NT2/D1 (cell line): ENCODE results near the gene AMPH.

ENCODE experiments used
- DNase-seq: peaks from one replicate; pipeline ENCODE4 v3.0.0-alpha.2; 2011; ENCODE audit warnings: low read depth, low spot score
- H3K27me3 ChIP-seq: 2 replicates; pipeline ENCODE4 v1.6.0; 2011; ENCODE audit warnings: mild to moderate bottlenecking; ENCODE audit not compliant: insufficient read length, insufficient read depth
- H3K36me3 ChIP-seq: 2 replicates; pipeline ENCODE4 v1.6.1; 2011; ENCODE audit warnings: mild to moderate bottlenecking, low read length, mixed read lengths; ENCODE audit not compliant: insufficient read depth, insufficient read length
- H3K4me1 ChIP-seq: 2 replicates; pipeline ENCODE4 v1.5.1; 2011; ENCODE audit not compliant: insufficient read depth, insufficient read length
- H3K4me3 ChIP-seq: 2 replicates; pipeline ENCODE4 v1.5.1; 2011; ENCODE audit warnings: low read depth; ENCODE audit not compliant: insufficient read length
- H3K9ac ChIP-seq: 2 replicates; pipeline ENCODE4 v1.6.0; 2011; ENCODE audit warnings: low read depth; ENCODE audit not compliant: insufficient read length
- H3K9me3 ChIP-seq: 2 replicates; pipeline ENCODE4 v1.5.1; 2011; ENCODE audit warnings: mild to moderate bottlenecking, low read length; ENCODE audit not compliant: insufficient read depth
- SUZ12 ChIP-seq: IDR thresholded peaks from 2 replicates; pipeline ENCODE4 v1.6.1; 2011; ENCODE audit not compliant: insufficient read length, insufficient read depth; ENCODE audit errors: extremely low read depth
- YY1 ChIP-seq: IDR thresholded peaks from 2 replicates; pipeline ENCODE4 v1.6.1; 2011; ENCODE audit not compliant: insufficient read length, insufficient read depth
- ZNF274 ChIP-seq: IDR thresholded peaks from 2 replicates; pipeline ENCODE4 v1.6.1; 2011; ENCODE audit warnings: mild to moderate bottlenecking, low read depth, low read length

The AMPH gene

GRCh38 chr7:38673795-38674194, 42.6 kb upstream of the AMPH start:
- no peaks in the 10 kb centered on the region for H3K9me3 ChIP-seq
- H3K4me1 ChIP-seq: no peaks in the 10 kb centered on the region
- no peak for DNase-seq
- H3K4me3 ChIP-seq: no peak overlapping the region
- H3K27me3 ChIP-seq: no peaks in the 10 kb centered on the region
- H3K9ac ChIP-seq: no peak overlapping the region
- no peaks in the 10 kb centered on the region for H3K36me3 ChIP-seq
- TF ChIP-seq SUZ12 (no peak), ZNF274 (no peak), YY1 (no peak)

- H3K4me3 ChIP-seq: no peak overlapping the region
- H3K4me1 ChIP-seq: no peaks in the 10 kb centered on the region
- DNase-seq: no peak
- no peak overlapping the region for H3K9ac ChIP-seq
- H3K27me3 ChIP-seq: no peaks in the 10 kb centered on the region
- no peaks in the 10 kb centered on the region for H3K36me3 ChIP-seq
- H3K9me3 ChIP-seq: no peaks in the 10 kb centered on the region
- no peak for TF ChIP-seq YY1
- TF ChIP-seq ZNF274: no peak
- no peak for TF ChIP-seq SUZ12
Observed at GRCh38 chr7:38671911-38672905, 41.0 kb upstream of the AMPH start.

GRCh38 chr7:38669965-38670520, 38.9 kb upstream of the AMPH start:
- TF ChIP-seq YY1 (no peak), SUZ12 (no peak), ZNF274 (no peak)

GRCh38 chr7:38664972-38665371, 33.8 kb upstream of the AMPH start:
- Histone ChIP-seq H3K36me3 (no peaks in the 10 kb centered on the region), H3K9ac (no peak overlapping the region), H3K9me3 (no peaks in the 10 kb centered on the region), H3K27me3 (no peaks in the 10 kb centered on the region), H3K4me3 (no peak overlapping the region), H3K4me1 (no peaks in the 10 kb centered on the region)
- no peak for DNase-seq
- no peak for TF ChIP-seq SUZ12
- TF ChIP-seq ZNF274: no peak
- TF ChIP-seq YY1: no peak

More at GRCh38 chr7:38669965-38670520, 38.9 kb upstream of the AMPH start:
- Histone ChIP-seq H3K9ac (no peak overlapping the region), H3K4me1 (no peaks in the 10 kb centered on the region), H3K4me3 (no peak overlapping the region), H3K36me3 (no peaks in the 10 kb centered on the region), H3K27me3 (no peaks in the 10 kb centered on the region), H3K9me3 (no peaks in the 10 kb centered on the region)
- no peak for DNase-seq

- Histone ChIP-seq H3K27me3 (no peaks in the 10 kb centered on the region), H3K4me1 (no peaks in the 10 kb centered on the region), H3K36me3 (no peaks in the 10 kb centered on the region), H3K9ac (no peak overlapping the region), H3K4me3 (no peak overlapping the region), H3K9me3 (no peaks in the 10 kb centered on the region)
- peak; percentile 57 for DNase-seq
- TF ChIP-seq YY1 (no peak), SUZ12 (no peak), ZNF274 (no peak)
Observed at GRCh38 chr7:38660427-38661099, 29.4 kb upstream of the AMPH start.

- H3K9me3 ChIP-seq: no peaks in the 10 kb centered on the region
- TF ChIP-seq SUZ12: no peak
- no peak for TF ChIP-seq YY1
- no peak for TF ChIP-seq ZNF274
- H3K36me3 ChIP-seq: no peaks in the 10 kb centered on the region
- no peak overlapping the region for H3K9ac ChIP-seq
- no peaks in the 10 kb centered on the region for H3K4me1 ChIP-seq
- no peak for DNase-seq
- H3K27me3 ChIP-seq: no peaks in the 10 kb centered on the region
- no peak overlapping the region for H3K4me3 ChIP-seq
Observed at GRCh38 chr7:38659931-38660330, 28.8 kb upstream of the AMPH start.

GRCh38 chr7:38658921-38659320, 27.7 kb upstream of the AMPH start:
- H3K36me3 ChIP-seq: no peaks in the 10 kb centered on the region
- no peak for TF ChIP-seq ZNF274
- no peak for TF ChIP-seq YY1
- no peaks in the 10 kb centered on the region for H3K9me3 ChIP-seq
- H3K27me3 ChIP-seq: no peaks in the 10 kb centered on the region
- no peak overlapping the region for H3K9ac ChIP-seq
- H3K4me3 ChIP-seq: no peak overlapping the region
- DNase-seq: no peak
- H3K4me1 ChIP-seq: no peaks in the 10 kb centered on the region
